GM12864 (cell line): ENCODE data around the gene RAI14.

Experiments
- DNase-seq: peaks from one replicate; pipeline ENCODE4 v3.0.0-alpha.2; 2011; ENCODE audit warnings: low read depth
- H3K4me3 ChIP-seq: 2 replicates; pipeline ENCODE4 v1.5.1; 2011; ENCODE audit warnings: mild to moderate bottlenecking, low read depth, low read length, control low read depth
- TF ChIP-seq, protein P1 (sequence below): IDR thresholded peaks from 2 replicates; pipeline ENCODE4 v1.5.1; 2011; ENCODE audit warnings: low read depth, mild to moderate bottlenecking, moderate library complexity, low read length, control low read depth, inconsistent platforms; ENCODE audit errors: missing control alignments

Gene RAI14

DNA sequence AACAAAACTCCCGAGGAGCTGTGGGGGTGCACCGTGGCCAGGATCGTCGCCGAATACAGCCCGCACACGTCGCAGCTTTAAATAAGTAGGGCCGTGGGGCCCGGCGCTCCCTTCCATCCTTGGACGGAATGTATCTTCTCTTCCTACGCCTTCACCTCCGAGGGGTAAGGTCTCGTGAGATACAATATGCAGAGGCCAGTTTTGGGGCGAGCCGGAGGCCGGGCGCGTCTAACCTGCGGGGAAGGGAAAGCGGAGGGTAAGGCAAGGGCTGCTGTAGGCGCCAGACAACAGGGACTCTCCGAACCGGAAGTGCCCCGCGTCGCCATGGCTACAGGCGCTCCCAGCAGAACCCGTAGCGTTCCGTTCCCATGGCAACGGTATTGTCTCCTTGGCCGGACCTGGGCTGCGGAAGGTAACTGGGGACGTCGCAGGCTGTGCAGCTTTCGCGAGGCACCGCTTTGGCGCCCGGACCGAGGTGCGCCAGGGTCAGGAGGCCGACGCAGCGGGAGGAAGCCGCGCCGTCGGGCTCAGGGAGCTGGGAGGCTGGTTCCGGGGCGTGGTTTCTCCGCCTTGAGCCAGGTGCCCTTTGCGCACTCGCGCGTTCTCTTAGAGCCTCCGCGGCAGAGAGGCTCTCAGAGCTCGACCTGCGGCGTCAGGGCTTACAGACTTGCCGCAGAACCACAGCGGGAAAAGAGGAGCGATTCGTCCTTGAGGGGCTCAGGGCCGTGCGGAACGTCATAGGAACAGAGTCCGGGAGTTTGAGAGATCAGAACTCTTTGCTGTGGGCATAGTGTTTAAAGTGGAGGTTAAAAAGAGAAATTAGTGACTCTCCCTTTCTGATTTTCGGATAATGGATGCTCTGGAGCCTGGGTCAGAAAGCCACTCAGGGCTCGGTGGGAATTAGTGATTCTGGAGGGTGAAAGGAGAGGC is 182.9 kb downstream of the RAI14 start, which contains the start of gene TTC23L:
TTC23L (plus strand) TSS at position 380 of the 930 bp plus-strand sequence. CDS start 1,508 bp downstream, outside the sequence.
- peak; percentile 78 for DNase-seq

DNA sequence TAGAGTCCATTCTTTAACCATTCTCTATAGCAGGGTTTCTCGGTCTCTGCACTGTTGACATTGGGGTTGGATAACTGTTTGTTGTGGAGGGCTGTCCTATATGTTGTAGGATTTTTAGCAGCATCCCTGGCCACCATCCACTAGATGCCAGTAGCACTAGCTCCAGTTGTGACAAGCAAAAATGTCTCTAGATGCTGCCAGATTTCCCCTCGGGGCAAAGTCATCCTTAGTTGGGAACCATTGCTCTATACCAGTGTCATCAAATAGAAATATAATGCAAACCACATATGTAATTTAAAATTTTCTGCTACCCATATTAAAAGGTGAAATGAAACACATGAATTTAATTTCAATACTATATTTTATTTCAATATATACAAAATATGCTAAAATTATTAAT is 185.7 kb downstream of the RAI14 start:
- DNase-seq, result no peak
- no peak overlapping the region for H3K4me3 ChIP-seq
- TF ChIP-seq, protein P1, sequence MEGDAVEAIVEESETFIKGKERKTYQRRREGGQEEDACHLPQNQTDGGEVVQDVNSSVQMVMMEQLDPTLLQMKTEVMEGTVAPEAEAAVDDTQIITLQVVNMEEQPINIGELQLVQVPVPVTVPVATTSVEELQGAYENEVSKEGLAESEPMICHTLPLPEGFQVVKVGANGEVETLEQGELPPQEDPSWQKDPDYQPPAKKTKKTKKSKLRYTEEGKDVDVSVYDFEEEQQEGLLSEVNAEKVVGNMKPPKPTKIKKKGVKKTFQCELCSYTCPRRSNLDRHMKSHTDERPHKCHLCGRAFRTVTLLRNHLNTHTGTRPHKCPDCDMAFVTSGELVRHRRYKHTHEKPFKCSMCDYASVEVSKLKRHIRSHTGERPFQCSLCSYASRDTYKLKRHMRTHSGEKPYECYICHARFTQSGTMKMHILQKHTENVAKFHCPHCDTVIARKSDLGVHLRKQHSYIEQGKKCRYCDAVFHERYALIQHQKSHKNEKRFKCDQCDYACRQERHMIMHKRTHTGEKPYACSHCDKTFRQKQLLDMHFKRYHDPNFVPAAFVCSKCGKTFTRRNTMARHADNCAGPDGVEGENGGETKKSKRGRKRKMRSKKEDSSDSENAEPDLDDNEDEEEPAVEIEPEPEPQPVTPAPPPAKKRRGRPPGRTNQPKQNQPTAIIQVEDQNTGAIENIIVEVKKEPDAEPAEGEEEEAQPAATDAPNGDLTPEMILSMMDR, result no peak

More for the DNA sequence above, 182.9 kb downstream of the RAI14 start, which contains the start of gene TTC23L:
- TF ChIP-seq, protein P1, result no peak
- H3K4me3 ChIP-seq, result peak within 1 kb of the TSS; percentile 70

DNA sequence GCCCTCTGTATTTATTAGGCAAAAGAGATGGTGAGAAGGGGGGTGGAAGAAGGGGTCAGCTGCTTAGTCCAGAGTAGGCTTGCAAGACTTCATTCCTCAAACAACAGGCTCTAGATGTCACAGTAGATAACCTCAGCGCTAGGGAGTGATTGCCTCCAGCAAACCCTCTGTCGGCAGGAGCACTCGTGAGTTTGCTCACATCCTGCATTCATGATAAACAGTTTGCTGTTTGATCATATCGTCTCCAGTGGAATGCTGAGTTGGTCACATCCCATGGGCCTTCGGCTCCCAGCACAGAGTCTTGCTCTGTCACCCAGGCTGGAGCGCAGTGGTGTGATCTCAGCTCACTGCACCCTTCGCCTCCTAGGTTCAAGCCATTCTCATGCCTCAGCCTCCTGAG is 186.4 kb downstream of the RAI14 start:
- DNase-seq, result no peak
- TF ChIP-seq, protein P1, result no peak
- H3K4me3 ChIP-seq, result no peak overlapping the region

DNA sequence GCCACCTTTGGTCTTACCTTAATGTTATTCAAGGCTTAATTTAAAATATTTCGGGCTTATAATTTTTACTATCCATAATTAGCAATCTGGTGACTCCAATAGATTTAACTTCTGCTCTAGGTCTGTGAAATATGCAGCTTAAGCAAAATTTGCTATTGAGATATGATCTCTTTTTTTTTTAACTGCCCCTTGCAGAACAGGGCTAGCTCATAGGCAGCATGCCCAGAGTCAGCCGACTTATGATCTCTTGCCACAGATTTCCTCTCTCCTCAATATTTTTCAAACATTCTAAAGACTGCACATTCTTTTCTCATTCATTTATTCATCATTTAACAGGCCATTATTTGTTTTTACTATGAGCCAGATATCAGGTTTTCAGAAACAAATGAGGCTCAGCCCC is 187.4 kb downstream of the RAI14 start:
- H3K4me3 ChIP-seq, result no peak overlapping the region
- DNase-seq, result no peak
- TF ChIP-seq, protein P1, result no peak

DNA sequence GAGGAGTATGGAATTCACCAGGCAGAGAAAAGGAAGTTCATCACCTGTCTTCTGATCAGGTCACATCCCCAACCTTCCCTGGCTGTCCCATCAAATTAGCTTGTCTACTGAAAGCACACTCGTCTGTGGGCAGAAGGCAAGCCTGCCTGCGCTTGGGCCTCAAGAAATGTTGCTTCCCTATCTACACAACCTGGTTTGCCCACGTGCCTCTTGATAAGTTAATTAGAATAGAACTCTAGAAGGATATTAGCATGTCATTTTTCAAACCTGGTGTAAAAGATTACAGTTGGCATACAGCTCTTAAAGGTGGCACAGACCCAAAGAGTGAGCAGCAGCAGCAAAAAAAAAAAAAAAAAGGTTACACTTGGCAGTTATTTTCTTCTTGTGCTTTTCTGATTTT is 188.0 kb downstream of the RAI14 start:
- no peak for DNase-seq
- no peak overlapping the region for H3K4me3 ChIP-seq
- TF ChIP-seq, protein P1, result no peak

DNA sequence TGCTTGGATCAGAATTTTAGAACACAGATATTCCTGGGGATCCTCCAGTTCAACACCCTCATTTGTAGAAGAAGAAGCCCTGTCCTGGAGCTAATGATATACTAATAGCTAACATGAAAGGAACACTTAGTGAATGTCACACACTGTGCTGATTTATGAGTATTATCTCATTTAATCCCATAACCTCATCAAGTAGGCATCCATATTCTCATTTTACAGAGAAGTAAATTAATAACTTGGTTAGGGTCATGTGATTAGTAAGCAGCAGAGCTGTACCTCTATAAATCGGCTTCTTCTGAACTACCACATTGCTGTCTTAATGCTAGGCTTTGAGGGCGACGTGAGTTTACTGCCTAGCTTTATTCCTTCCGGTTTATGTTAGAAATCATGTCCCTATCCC is 188.9 kb downstream of the RAI14 start:
- TF ChIP-seq, protein P1, result no peak
- no peak for DNase-seq
- H3K4me3 ChIP-seq, result no peak overlapping the region
